Fibroblast of lung (primary cell): ENCODE results near the gene C22orf31.

Source experiments
- EZH2 ChIP-seq: IDR thresholded peaks from 2 replicates; pipeline ENCODE4 v1.5.1; 2012; ENCODE audit warnings: low read length, control low read depth, mild to moderate bottlenecking; ENCODE audit errors: missing control alignments
- TF ChIP-seq, protein P1 (sequence below), 2 donors: IDR thresholded peaks in 1 of 2; conservative IDR thresholded peaks in 1 of 2; 1 replicate in 1 of 2; 2 replicates in 1 of 2; pipeline ENCODE4 v1.5.1; 2011 to 2012; ENCODE audit warnings: low read length in 2 of 2, control low read depth in 1 of 2, inconsistent platforms in 1 of 2, low read depth in 1 of 2, mild to moderate bottlenecking in 1 of 2

DNA sequence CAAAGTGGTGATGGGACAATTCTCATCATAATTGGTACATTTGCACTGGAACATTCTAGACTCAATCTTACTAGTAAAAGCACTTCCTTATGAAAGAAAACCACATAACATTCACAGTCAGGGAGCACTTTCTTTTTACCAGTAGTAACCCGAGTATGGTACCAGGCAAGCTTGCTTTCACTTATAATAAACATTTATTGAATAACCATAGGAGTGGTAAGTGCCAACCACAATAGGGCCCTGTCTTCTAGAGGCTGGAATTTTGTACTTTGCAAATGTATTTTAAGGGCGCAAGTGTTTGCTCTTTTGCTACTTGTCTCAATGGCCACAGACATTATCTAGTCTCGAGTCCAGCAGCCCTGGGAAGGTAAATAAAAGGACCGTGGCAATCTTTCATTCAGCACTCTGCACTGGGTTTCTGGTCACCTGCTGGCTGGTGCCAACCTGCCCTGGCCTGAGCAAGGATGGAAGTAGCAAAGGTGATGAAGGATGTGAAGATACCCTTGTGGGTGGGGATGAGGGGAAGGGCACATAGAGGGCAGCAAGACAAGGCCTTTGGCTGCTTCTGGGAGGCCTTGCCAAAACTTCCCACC, 24.2 kb downstream of the C22orf31 start:
- TF ChIP-seq EZH2 = no peak
- TF ChIP-seq, protein P1, sequence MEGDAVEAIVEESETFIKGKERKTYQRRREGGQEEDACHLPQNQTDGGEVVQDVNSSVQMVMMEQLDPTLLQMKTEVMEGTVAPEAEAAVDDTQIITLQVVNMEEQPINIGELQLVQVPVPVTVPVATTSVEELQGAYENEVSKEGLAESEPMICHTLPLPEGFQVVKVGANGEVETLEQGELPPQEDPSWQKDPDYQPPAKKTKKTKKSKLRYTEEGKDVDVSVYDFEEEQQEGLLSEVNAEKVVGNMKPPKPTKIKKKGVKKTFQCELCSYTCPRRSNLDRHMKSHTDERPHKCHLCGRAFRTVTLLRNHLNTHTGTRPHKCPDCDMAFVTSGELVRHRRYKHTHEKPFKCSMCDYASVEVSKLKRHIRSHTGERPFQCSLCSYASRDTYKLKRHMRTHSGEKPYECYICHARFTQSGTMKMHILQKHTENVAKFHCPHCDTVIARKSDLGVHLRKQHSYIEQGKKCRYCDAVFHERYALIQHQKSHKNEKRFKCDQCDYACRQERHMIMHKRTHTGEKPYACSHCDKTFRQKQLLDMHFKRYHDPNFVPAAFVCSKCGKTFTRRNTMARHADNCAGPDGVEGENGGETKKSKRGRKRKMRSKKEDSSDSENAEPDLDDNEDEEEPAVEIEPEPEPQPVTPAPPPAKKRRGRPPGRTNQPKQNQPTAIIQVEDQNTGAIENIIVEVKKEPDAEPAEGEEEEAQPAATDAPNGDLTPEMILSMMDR (conservative IDR thresholded peaks at IDR 0.05 in 1 of 2, IDR thresholded peaks at IDR 0.05 in 1 of 2; ENCODE audit: low read depth in 1 of 2, low read length in 2 of 2) = no peak
